Stromal cell of bone marrow (primary cell): ENCODE results near the gene SAMD4B.

ENCODE experiments used
- DNase-seq: peaks from one replicate; pipeline ENCODE4 v3.0.0-alpha.2; 2012; ENCODE audit warnings: low read depth

The SAMD4B gene

DNA sequence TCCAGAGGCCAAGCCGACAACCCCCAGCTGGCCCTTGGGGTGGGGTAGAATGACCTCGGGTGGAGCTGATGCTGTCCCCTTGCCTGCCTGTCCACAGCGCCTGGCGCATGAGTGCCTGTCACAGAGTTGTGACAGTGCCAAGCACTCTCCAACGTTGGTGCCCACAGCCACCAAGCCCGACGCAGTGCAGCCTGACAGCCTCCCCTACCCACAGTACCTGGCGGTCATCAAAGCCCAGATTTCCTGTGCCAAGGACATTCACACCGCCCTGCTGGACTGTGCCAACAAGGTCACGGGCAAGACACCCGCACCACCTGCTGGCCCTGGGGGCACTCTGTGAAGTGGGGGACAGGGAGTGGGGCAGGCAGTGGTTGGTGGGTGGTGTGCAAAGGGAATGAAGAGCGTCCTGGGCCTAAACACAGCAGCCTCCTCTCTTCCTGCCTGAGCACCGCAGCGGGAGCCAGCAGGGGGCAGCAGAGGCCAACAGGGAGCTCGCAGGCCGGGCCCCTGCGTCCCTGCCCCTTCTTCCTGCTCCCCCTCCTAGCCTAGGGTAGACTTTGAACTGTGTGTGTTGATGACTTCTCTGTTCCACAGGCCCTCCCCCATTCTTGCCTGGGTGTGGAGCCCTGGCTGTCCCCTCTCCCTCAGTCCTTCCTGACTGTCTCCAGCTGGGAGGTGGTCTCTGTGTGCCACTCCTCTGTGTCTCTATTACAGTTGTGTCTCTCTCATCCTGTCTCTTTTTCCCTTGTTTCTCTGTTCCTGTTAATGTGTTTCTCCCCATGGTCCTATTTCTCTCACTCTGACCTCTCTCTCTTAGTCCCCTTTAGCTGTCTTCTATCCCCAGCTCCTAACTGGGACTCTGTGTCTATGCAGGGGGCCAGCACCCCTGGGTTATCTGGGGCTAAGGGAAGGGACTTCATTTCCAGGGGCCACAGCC, 55.4 kb downstream of the SAMD4B start:
- DNase-seq, result peak; percentile 69

DNA sequence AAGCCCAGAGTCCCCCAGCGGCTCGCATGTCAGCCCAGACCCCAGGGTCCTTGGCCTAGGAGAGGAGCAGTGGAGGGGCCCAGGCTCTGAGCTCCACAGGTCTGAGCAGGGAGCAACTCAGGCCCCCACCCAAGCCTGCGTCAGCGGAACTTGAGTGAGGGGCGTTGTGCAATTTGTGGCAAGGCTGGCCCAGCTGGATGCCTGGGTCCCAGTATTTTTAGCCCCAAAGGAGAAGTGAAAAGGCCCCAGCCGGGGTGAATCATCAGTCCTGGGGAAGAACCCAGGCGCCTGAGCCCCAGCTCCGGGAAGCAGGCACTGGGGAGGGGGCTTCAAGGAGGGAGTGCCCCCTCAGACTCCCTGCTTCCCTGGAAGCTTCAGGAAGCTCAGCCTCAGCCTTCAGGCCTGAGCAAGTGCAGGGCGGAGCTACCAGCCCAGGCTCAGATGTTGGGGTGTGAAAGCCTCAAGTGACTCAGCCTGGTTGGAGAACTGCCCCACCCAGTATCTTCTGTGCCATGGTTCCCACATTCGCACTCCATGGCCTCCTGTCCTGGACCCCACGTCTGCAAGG, 56.2 kb downstream of the SAMD4B start:
- DNase-seq, result peak; percentile 83

DNA sequence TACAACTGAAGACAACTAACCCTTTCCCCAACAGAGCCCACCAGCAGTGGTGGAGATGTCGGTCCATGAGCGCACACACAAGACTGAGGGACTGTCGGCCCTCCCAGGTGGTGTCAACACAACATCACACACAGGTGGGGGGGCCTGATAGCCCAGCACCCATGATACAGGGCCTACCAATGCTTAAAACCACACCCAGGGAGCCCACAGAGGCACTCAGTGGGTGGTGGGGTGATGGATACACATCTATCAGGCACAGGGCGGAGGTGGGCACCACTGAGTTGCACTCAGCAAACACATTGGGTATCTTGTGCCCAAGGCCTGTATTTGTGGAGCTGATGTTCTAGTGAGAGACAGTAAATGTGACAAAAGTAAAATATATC, 57.4 kb downstream of the SAMD4B start:
- DNase-seq, result no peak

DNA sequence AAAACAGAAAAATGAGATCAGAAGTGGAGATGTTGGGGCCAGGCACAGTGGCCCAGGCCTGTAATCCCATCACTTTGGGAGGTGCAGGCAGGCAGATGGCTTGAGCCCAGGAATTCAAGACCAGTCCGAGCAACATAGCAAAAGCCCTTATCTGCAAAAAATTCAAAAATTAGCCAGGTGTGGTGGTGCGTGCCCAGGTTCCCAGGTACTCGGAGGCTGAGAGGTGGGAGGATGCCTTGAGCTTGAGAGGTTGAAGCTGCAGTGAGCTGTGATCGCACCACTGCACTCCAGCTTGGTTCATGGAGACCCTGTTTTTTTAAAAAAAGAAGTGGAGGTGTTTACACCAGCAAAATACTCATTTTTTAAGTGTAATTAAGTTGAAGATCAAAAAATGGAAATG, 57.8 kb downstream of the SAMD4B start:
- DNase-seq, result no peak

DNA sequence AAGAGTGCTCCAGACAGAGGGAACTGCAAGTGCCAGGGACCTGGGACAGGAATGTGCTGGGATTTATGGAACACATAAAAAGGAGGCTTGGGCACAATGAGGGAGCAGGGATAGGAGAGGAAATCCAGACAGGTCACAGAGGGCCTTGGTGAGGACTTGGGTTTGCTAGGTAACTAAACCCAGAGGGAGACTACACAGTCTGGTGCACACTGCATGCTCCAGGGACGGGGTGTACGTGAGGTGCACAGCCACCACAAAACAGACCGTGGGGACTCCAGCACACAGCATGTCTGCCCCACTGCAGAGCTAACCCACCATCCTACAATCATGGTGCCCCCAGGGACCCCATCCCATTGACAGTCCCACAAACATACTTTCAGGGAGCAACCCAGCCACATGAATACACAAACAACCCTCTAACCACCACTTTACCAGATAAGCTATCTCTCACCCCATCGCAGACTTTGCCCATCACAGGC, 58.9 kb downstream of the SAMD4B start:
- DNase-seq, result no peak

DNA sequence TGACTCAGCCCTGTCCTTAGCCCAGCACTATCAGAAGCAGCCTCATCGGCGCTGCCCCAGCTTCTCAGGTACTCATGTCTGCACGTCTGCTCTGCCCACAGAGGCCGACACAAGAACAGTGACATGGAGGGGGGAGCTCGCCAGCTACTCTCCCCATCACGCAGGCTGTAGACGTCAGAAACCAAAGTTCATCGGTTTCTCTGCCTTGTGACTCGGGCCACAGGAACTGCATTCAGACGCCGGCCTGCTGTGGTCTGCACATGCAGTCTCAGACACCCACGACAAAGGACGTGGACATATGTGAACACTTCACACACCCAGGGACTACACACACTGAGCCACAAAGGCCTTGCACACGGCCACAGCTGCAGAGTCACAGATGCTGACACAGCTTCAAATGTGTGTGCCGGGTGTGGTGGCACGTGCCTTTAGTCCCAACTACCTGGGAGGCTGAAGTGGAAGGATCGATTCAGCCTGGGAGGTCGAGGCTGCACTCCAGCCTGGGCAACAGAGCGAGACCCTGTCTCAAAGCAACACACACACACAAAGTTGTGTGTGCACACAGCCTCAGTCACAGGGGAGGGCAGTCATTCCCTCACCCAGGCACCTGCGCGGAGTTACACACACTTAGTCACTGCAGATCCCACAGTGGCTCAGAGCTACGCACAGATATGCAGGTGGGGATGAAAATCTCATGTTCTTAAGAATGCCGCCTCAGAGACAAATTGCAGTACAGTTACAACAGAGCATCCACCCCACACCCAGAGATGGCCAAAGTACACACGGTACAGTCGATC, 59.5 kb downstream of the SAMD4B start:
- DNase-seq, result peak; percentile 47

DNA sequence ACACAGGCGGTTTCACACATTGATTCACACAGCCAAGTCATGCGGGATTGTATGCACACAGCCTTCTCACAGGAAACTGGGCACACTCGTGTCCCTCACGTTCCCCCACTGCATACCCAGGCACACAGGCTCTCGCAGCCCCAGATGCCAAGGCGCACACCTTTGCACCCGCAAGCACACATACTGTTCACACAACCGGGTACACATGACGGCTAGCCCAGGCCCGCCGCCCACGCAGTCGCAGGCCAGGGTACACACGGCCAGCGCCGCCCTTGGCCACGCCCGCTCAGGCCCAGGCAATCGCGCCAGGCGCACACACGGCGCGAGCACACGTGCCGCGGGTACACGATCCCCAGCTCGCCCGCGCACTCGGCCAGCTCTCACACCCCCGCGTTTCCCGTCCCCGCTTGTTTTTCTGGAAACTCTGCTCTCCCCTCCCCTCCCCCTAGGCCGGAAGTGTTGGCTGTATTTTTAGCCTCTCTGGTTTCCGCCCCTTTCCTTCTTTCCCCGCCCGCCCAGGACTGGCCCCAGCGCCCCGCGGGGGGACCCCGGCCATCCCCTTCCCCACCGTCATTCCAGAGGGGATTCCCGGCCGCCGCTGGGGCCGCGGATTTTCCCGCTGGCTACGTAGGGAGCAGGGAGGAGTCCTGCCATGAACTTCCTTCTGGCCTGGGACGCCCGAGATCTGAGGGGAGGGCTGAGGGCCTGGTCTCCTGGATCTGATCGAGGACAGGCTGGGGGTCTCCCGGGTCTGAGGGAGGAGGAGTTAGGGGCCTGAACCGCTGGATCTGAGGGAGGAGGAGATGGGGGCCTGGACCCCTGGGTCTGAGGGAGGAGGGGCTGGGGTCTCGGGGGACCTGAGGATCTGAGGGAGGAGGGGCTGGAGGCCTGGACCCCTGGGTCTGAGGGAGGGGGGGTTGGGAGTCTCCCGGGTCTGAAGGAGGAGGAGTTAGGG, 60.4 kb downstream of the SAMD4B start:
- peak; percentile 83 for DNase-seq

DNA sequence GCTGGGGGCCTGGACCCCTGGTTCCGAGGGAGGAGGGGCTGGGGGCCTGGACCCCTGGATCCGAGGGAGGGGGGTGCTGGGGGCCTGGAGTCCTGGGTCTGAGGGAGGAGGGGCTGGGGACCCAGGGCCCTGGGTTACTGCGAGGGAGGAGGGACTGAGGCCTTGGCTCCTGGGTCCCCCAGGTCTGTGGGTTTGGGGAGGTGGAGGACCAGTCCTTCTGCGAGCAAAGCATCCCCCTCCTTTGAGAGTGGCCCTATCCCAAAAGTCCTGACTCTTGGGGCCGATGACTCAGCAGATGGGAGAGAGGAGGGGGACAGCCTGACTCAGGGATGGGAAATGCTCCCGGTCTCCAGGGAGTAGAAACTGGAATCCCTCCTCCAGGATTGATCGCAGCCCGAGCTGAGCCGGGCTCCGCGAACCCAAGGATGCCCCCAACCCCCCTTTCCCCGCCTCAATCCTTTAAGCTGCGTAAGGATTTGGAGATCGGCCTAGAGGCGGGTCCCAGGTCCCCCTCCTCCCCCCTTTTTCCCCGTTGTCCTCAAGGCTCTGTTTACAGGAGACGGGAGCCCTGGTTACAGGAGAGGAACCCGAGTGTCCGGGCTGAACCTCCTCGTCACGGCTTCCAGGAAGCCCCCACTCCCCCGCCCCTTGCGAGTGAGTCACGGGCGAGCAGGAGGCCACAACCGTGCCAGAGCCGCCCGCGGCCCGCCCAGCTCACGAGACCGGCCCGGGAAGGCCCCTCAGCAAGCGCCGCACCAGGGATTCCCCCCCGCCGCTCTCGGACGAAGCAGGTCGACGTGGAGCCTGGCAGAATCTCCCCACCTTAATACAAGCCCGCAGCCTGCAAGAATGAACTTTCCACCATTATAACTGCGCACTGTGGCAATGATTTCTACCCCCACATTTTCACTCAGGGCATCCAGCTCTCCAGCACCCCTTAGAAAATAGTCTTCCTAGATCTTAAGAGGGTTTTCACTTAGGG, 61.4 kb downstream of the SAMD4B start:
- peak; percentile 99 for DNase-seq

DNA sequence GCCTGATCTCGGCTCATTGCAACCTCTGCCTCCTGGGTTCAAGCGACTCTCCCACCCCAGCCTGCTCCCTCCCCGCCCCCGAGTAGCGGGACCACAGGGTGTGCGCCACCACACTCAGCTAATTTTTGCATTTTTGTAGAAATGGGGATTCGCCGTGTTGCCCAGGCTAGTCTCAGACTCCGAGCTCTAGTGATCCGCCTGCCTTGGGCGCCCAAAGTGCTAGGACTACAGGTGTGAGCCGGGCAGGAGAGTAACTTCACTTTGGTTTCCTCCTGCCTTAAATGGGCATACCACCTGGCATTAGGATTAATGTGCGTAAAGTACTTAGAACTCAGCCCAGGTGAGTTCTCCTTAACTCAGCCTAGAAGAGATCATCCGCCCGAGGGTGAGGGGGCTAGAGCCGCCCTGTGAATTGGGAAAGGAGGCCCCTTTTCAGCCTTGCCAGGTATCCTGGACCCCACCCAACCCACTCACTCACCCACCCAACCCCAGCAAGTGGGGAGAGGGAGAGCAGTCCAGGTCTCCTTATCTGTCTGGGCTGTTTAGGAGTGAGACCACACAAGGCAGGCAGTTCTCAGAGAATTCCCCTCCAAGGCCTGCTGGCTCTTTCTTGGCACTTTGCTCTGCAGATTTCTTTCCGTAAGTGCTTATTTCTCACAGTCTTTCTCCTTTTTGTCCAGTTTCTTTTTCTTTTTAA, 63.2 kb downstream of the SAMD4B start:
- DNase-seq, result no peak

DNA sequence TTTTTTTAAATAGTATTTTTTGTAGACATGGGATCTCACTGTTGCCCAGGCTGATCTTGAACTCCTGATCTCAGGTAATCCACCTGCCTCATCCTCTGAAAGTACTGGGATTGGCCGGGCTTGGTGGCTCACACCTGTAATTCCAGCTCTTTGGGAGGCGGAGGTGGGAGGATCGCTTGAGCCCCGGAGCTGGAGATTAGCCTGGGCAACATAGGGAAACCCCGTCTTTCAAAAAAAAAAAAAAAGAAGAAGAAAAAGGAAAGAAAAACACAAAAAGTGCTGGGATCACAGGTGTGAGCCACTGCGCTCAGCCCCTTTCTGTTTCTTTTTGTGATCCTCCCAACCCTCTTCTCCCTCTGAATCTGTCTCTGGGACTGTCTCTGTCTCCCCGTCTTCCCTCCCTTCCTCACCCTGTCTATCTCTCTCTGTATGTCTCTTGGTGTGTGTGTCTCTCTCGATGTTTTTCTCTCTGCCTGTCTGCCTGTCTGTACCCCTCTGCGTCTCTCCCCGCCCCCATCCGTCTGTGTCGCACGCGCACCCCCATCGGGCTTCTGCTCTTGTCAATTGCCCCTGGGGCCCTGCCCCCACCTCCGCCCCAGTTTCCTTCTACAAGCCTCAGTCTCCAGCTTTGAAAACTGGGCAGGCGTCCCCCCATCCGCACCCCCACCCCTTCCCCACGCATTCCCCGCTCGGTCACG, 63.9 kb downstream of the SAMD4B start:
- no peak for DNase-seq

DNA sequence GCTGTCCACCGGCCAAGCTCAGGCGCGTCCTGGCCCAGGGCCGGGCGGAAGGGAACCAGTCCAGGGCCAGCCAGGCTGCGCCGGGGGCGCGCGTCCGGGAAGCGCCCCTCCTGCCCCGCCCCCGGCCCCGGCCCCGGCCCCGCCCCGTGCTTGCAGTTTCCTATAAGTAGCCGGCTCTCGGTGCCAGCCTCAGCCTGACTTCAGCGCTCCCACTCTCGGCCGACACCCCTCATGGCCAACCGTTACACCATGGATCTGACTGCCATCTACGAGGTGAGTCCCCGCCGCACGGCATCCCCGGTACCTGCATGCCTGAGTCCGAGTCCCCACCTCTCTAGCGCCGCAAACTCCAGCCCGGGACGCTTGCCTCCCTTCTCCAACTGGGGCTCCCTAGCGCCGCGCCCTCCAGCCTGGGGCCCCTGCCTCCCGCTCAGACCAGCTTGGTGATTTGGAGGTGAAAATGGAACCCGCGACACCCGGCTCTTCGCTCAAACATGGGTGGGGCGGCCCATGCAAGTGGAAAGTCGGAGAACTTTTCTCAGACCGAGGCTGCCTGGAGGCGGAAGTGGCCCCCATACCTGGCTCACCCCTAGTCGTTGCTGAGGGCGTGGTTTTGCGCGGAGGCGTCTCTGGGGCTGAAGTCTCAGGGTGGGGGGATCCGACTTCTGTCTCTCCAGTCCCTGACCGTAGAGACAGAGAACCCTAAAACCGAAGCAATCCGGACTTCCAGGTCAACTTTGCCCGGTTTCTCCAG, 64.6 kb downstream of the SAMD4B start, which contains the start of gene ZFP36:
ZFP36 (plus strand) TSS at position 192 of the 754 bp plus-strand sequence; CDS start at position 250, 58 bp downstream.
- DNase-seq, result peak; percentile 80

DNA sequence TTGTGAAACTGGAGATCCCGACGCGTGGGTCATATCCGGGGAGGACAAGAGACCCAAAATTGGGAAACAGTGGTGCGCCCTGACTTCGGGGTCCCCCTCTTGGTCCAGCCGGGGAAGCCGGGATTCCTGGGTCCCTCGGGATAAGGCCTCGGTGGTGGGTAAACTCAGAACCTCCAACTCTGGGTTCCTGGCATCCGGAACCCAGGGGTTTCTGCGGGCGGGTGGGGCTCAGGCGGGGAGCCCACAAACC, 65.1 kb downstream of the SAMD4B start:
- DNase-seq, result no peak

DNA sequence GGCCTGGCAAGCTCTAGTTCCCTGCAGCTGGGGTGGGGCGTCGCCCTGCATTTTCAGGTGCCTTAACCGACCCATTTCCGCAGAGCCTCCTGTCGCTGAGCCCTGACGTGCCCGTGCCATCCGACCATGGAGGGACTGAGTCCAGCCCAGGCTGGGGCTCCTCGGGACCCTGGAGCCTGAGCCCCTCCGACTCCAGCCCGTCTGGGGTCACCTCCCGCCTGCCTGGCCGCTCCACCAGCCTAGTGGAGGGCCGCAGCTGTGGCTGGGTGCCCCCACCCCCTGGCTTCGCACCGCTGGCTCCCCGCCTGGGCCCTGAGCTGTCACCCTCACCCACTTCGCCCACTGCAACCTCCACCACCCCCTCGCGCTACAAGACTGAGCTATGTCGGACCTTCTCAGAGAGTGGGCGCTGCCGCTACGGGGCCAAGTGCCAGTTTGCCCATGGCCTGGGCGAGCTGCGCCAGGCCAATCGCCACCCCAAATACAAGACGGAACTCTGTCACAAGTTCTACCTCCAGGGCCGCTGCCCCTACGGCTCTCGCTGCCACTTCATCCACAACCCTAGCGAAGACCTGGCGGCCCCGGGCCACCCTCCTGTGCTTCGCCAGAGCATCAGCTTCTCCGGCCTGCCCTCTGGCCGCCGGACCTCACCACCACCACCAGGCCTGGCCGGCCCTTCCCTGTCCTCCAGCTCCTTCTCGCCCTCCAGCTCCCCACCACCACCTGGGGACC, 65.6 kb downstream of the SAMD4B start:
- no peak for DNase-seq

DNA sequence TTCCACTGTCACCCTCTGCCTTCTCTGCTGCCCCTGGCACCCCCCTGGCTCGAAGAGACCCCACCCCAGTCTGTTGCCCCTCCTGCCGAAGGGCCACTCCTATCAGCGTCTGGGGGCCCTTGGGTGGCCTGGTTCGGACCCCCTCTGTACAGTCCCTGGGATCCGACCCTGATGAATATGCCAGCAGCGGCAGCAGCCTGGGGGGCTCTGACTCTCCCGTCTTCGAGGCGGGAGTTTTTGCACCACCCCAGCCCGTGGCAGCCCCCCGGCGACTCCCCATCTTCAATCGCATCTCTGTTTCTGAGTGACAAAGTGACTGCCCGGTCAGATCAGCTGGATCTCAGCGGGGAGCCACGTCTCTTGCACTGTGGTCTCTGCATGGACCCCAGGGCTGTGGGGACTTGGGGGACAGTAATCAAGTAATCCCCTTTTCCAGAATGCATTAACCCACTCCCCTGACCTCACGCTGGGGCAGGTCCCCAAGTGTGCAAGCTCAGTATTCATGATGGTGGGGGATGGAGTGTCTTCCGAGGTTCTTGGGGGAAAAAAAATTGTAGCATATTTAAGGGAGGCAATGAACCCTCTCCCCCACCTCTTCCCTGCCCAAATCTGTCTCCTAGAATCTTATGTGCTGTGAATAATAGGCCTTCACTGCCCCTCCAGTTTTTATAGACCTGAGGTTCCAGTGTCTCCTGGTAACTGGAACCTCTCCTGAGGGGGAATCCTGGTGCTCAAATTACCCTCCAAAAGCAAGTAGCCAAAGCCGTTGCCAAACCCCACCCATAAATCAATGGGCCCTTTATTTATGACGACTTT, 66.4 kb downstream of the SAMD4B start:
- no peak for DNase-seq

DNA sequence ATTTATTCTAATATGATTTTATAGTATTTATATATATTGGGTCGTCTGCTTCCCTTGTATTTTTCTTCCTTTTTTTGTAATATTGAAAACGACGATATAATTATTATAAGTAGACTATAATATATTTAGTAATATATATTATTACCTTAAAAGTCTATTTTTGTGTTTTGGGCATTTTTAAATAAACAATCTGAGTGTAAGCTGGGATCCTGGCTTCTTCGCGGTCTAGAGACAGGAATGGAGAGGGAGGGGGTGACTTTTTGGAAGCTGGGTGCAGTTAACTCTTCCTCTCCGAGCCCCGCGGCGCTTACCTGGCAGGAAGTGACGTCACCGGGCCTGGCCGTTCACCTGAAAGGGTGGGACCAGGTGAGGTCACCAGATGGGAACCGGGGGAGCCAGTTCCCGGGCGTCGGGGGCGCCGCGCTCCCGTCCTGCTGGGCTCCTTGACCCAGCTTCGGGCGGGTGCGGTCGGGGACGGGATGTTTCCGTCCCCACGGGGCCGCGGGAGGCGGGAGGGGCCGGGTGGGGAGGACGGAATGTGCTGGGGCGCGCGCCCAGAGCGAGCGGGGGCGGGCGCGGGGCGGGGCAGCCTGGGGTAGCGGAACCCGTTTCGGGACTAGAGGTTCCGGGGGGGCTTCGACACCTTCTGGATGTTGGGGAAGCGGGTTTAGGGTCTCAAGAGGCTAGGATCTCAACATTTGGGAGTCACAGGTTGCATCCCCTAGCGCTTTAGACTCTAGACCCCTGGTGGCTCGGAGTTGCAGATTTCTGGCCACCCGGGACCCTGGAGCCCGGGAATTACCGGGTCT, 67.2 kb downstream of the SAMD4B start:
- peak; percentile 62 for DNase-seq
